Prostate gland (tissue), 2 donors: Measurements from ENCODE around the gene ZCWPW2.
A peak's percentile ranks its signal among the peaks of the same experiment; 100 is the strongest.

Source experiments
- CTCF ChIP-seq, 4 experiments: fragments of 200-600 bp in 2 of 4; fragments of 450-650 bp in 2 of 4; sonication (generic) in 2 of 4; IDR thresholded peaks; 1 replicate in 3 of 4; 2 replicates in 1 of 4; pipeline ENCODE4 v1.5.1; 2016 to 2019; ENCODE audit warnings: antibody characterized with exemption in 4 of 4, mild to moderate bottlenecking in 2 of 4, moderate library complexity in 2 of 4
- POLR2A ChIP-seq: fragments of 450-650 bp; IDR thresholded peaks from one replicate; pipeline ENCODE4 v1.6.1; 2016; ENCODE audit warnings: antibody characterized with exemption, mild to moderate bottlenecking
- POLR2AphosphoS5 ChIP-seq: sonication (generic); formaldehyde crosslinking; IDR thresholded peaks from one replicate; pipeline ENCODE4 v1.6.1; 2017; ENCODE audit warnings: antibody characterized with exemption

- TF ChIP-seq POLR2AphosphoS5 = no peak
- TF ChIP-seq CTCF (IDR thresholded peaks at IDR 0.05) = peak in 1 of 4 experiments; percentile 38
- no peak for TF ChIP-seq POLR2A
Observed at GRCh38 chr3:28575100-28575745, 226.7 kb downstream of the ZCWPW2 start.
